H9 (cell line): ENCODE data around the gene TCF25. TPM values are rescaled to one million over a fixed set of nuclear protein-coding genes. Genes with fewer than 3 reads are reported as not detected.

Experiments
- DNase-seq: peaks from one replicate; pipeline ENCODE4 v3.0.0-alpha.2; 2017
- H2AFZ ChIP-seq: one replicate; pipeline ENCODE4 v1.6.1; 2013; ENCODE audit warnings: mild to moderate bottlenecking, low read length, control low read depth, moderate library complexity
- H2AK5ac ChIP-seq: 2 replicates; pipeline ENCODE4 v1.6.1; 2013; ENCODE audit warnings: low read length, control low read depth, mixed read lengths; ENCODE audit not compliant: insufficient read length
- H2BK120ac ChIP-seq: one replicate; pipeline ENCODE4 v1.6.1; 2013; ENCODE audit warnings: low read depth, mild to moderate bottlenecking, low read length, control low read depth, inconsistent platforms; ENCODE audit not compliant: poor library complexity, severe bottlenecking
- H2BK12ac ChIP-seq: 2 replicates; pipeline ENCODE4 v1.6.1; 2013; ENCODE audit warnings: low read length, control low read depth, mixed read lengths, low read depth; ENCODE audit not compliant: insufficient read length
- H2BK15ac ChIP-seq: 2 replicates; pipeline ENCODE4 v1.6.1; 2013; ENCODE audit warnings: low read depth, low read length, control low read depth
- H2BK20ac ChIP-seq: one replicate; pipeline ENCODE4 v1.6.1; 2013; ENCODE audit warnings: low read depth, mild to moderate bottlenecking, low read length, control low read depth, inconsistent platforms; ENCODE audit not compliant: poor library complexity, severe bottlenecking
- H2BK5ac ChIP-seq: 2 replicates; pipeline ENCODE4 v1.6.1; 2013; ENCODE audit warnings: low read length, control low read depth, mixed read lengths; ENCODE audit not compliant: insufficient read length
- H3K14ac ChIP-seq: 2 replicates; pipeline ENCODE4 v1.6.1; 2013; ENCODE audit warnings: low read length, control low read depth; ENCODE audit not compliant: insufficient read depth
- H3K18ac ChIP-seq: 2 replicates; pipeline ENCODE4 v1.6.1; 2013; ENCODE audit warnings: low read depth, mild to moderate bottlenecking, mixed read lengths, low read length, control low read depth; ENCODE audit not compliant: insufficient read length
- H3K23ac ChIP-seq: 2 replicates; pipeline ENCODE4 v1.6.1; 2013; ENCODE audit warnings: low read length, control low read depth, mixed read lengths, low read depth; ENCODE audit not compliant: insufficient read length
- H3K23me2 ChIP-seq: 2 replicates; pipeline ENCODE4 v1.6.1; 2013; ENCODE audit warnings: low read depth, mild to moderate bottlenecking, mixed read lengths, low read length, control low read depth; ENCODE audit not compliant: insufficient read length, poor library complexity, severe bottlenecking
- H3K27ac ChIP-seq: 2 replicates; pipeline ENCODE4 v1.5.1; 2013; ENCODE audit warnings: low read length, control low read depth, mixed read lengths, low read depth; ENCODE audit not compliant: insufficient read length
- H3K27me3 ChIP-seq: 2 replicates; pipeline ENCODE4 v1.6.1; 2013; ENCODE audit warnings: low read length, control low read depth, inconsistent platforms; ENCODE audit not compliant: insufficient read depth
- H3K4ac ChIP-seq: 2 replicates; pipeline ENCODE4 v1.6.1; 2013; ENCODE audit warnings: low read depth, mild to moderate bottlenecking, control low read depth, inconsistent platforms, low read length, moderate library complexity
- H3K4me1 ChIP-seq: 2 replicates; pipeline ENCODE4 v1.6.1; 2013; ENCODE audit warnings: low read length, control low read depth, inconsistent platforms; ENCODE audit not compliant: insufficient read depth
- H3K4me2 ChIP-seq: 2 replicates; pipeline ENCODE4 v1.6.1; 2013; ENCODE audit warnings: low read length, control low read depth, mixed read lengths; ENCODE audit not compliant: insufficient read length, insufficient read depth
- H3K56ac ChIP-seq: 2 replicates; pipeline ENCODE4 v1.6.1; 2013; ENCODE audit warnings: low read depth, mild to moderate bottlenecking, mixed read lengths, low read length, control low read depth; ENCODE audit not compliant: insufficient read length
- H3K79me1 ChIP-seq: 2 replicates; pipeline ENCODE4 v1.6.1; 2013; ENCODE audit warnings: low read depth, mild to moderate bottlenecking, moderate library complexity, low read length, control low read depth, inconsistent platforms; ENCODE audit not compliant: insufficient read depth, poor library complexity, severe bottlenecking
- H3K79me2 ChIP-seq: 2 replicates; pipeline ENCODE4 v1.6.1; 2013; ENCODE audit warnings: low read length, control low read depth, inconsistent platforms; ENCODE audit not compliant: insufficient read depth
- H3K9ac ChIP-seq: 2 replicates; pipeline ENCODE4 v1.6.1; 2013; ENCODE audit warnings: low read length, control low read depth, mixed read lengths; ENCODE audit not compliant: insufficient read length; ENCODE audit errors: extremely low read depth
- H3K9me3 ChIP-seq: one replicate; pipeline ENCODE4 v1.6.1; 2013; ENCODE audit warnings: low read depth, low read length, inconsistent platforms; ENCODE audit not compliant: control insufficient read depth
- H3T11ph ChIP-seq: one replicate; pipeline ENCODE4 v1.6.1; 2013; ENCODE audit warnings: mild to moderate bottlenecking, low read length, control low read depth, inconsistent platforms
- H4K20me1 ChIP-seq: one replicate; pipeline ENCODE4 v1.6.1; 2013; ENCODE audit not compliant: control insufficient read depth, insufficient read length, insufficient read depth
- H4K5ac ChIP-seq: 2 replicates; pipeline ENCODE4 v1.6.1; 2013; ENCODE audit warnings: low read depth, mild to moderate bottlenecking, mixed read lengths, low read length, control low read depth; ENCODE audit not compliant: insufficient read length
- H4K8ac ChIP-seq: replicated peaks from 2 replicates; pipeline ENCODE4 v1.6.1; 2013; ENCODE audit warnings: low read length, control low read depth, mixed read lengths, low read depth; ENCODE audit not compliant: insufficient read length
- H4K91ac ChIP-seq: 2 replicates; pipeline ENCODE4 v1.6.1; 2013; ENCODE audit warnings: low read depth, mild to moderate bottlenecking, moderate library complexity, mixed read lengths, low read length, control low read depth; ENCODE audit not compliant: insufficient read length
- H3K27ac Mint-ChIP-seq, 3 experiments: 2 replicates in 2 of 3; 3 replicates in 1 of 3; pipeline ENCODE4 v1.8.0; 2020 to 2021; ENCODE audit warnings: mixed read lengths in 3 of 3, mild to moderate bottlenecking in 1 of 3, moderate library complexity in 1 of 3
- H3K27me3 Mint-ChIP-seq: 2 replicates; pipeline ENCODE4 v1.8.0; 2021; ENCODE audit warnings: low read depth, mild to moderate bottlenecking, moderate library complexity, mixed read lengths
- H3K36me3 Mint-ChIP-seq, 3 experiments: 2 replicates in 2 of 3; 3 replicates in 1 of 3; pipeline ENCODE4 v1.8.0; 2020 to 2021; ENCODE audit warnings: low read depth in 3 of 3, mixed read lengths in 3 of 3; ENCODE audit not compliant: insufficient read depth in 1 of 3
- H3K4me1 Mint-ChIP-seq, 2 experiments: 2 replicates each; pipeline ENCODE4 v1.8.0; 2020; ENCODE audit warnings: mixed read lengths in 2 of 2
- H3K4me3 Mint-ChIP-seq, 2 experiments: 2 replicates in 1 of 2; 3 replicates in 1 of 2; pipeline ENCODE4 v1.8.0; 2020 to 2021; ENCODE audit warnings: mild to moderate bottlenecking in 2 of 2, mixed read lengths in 2 of 2, moderate library complexity in 1 of 2
- H3K9me3 Mint-ChIP-seq, 2 experiments: 2 replicates in 1 of 2; 3 replicates in 1 of 2; pipeline ENCODE4 v1.8.0; 2020; ENCODE audit warnings: mild to moderate bottlenecking in 2 of 2, mixed read lengths in 2 of 2, moderate library complexity in 1 of 2
- WGBS: extraction: QIAGEN DNeasy Blood & Tissue Kit; methylation state at CpG from one replicate; pipeline ENCODE4 v1.1.7; 2013; ENCODE audit warnings: missing lambda C conversion rate, low lambda C conversion rate, mixed read lengths; ENCODE audit not compliant: insufficient read length; ENCODE audit errors: extremely low coverage; 5-methylcytosine and 5-hydroxymethylcytosine counted together
- total RNA-seq: library from RNA; stranded (reverse); gene quantifications from 2 replicates; pipeline ENCODE4 v1.2.1, GENCODE V29; 2021
- TF ChIP-seq, protein P1 (sequence below): fragments of 200-600 bp; sonication (generic); conservative IDR thresholded peaks from 3 replicates; pipeline ENCODE4 v1.8.0; 2021; ENCODE audit warnings: antibody characterized with exemption, mild to moderate bottlenecking

Gene TCF25
- total RNA-seq, 1 experiment from 2014 or later: 109 TPM

GRCh38 chr16:89895482-89896250 is 22.3 kb downstream of the TCF25 start:
- Histone ChIP-seq H3K23ac (no peak overlapping the region), H4K91ac (no peak overlapping the region), H3K27me3 (no peaks in the 10 kb centered on the region), H2AK5ac (no peak overlapping the region), H2AFZ (no peak overlapping the region), H3K23me2 (no peaks in the 10 kb centered on the region), H2BK5ac (no peak overlapping the region), H3K9me3 (no peaks in the 10 kb centered on the region), H2BK15ac (no peak overlapping the region), H3K14ac (no peak overlapping the region), H3K9ac (no peak overlapping the region), H3K79me1 (no peaks in the 10 kb centered on the region), H4K8ac (no peak overlapping the region), H4K20me1 (no peaks in the 10 kb centered on the region), H3T11ph (no peak overlapping the region), H2BK12ac (no peak overlapping the region), H3K56ac (no peak overlapping the region), H3K27ac (no peak overlapping the region), H4K5ac (no peak overlapping the region), H3K18ac (no peak overlapping the region), H3K4me1 (no peaks in the 10 kb centered on the region), H3K4ac (no peak overlapping the region), H3K4me2 (no peak overlapping the region), H2BK120ac (no peak overlapping the region), H3K79me2 (no peaks in the 10 kb centered on the region), H2BK20ac (no peak overlapping the region)
- WGBS: no CpG with 5 or more reads among the region's 26 CpGs
- H3K4me3 Mint-ChIP-seq: no peak overlapping the region
- TF ChIP-seq, protein P1, sequence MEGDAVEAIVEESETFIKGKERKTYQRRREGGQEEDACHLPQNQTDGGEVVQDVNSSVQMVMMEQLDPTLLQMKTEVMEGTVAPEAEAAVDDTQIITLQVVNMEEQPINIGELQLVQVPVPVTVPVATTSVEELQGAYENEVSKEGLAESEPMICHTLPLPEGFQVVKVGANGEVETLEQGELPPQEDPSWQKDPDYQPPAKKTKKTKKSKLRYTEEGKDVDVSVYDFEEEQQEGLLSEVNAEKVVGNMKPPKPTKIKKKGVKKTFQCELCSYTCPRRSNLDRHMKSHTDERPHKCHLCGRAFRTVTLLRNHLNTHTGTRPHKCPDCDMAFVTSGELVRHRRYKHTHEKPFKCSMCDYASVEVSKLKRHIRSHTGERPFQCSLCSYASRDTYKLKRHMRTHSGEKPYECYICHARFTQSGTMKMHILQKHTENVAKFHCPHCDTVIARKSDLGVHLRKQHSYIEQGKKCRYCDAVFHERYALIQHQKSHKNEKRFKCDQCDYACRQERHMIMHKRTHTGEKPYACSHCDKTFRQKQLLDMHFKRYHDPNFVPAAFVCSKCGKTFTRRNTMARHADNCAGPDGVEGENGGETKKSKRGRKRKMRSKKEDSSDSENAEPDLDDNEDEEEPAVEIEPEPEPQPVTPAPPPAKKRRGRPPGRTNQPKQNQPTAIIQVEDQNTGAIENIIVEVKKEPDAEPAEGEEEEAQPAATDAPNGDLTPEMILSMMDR: no peak
- no peak overlapping the region for H3K27ac Mint-ChIP-seq
- DNase-seq: no peak
- no peaks in the 10 kb centered on the region for H3K4me1 Mint-ChIP-seq
- H3K27me3 Mint-ChIP-seq: no peaks in the 10 kb centered on the region
- H3K36me3 Mint-ChIP-seq: peaks cover 27 to 72% (median 65%) of the 10 kb centered on the region in 3 experiments
- H3K9me3 Mint-ChIP-seq: no peaks in the 10 kb centered on the region
